Natural killer cell (primary cell): ENCODE data around the gene GNL3. TPM values are rescaled to one million over a fixed set of nuclear protein-coding genes. Genes with fewer than 3 reads are reported as not detected.
A peak's percentile ranks its signal among the peaks of the same experiment; 100 is the strongest.

Experiments
- ATAC-seq, 3 donors: fragments of 150-1000 bp in 2 of 3; fragments of 200-7000 bp in 1 of 3; cut with Tn5 transposase; 1 replicate in 1 of 3; 2 replicates in 2 of 3; pipeline ENCODE4 v1.10.0; 2021; ENCODE audit warnings: mild to moderate bottlenecking in 2 of 3, moderate library complexity in 2 of 3
- DNase-seq, 2 donors: peaks; one replicate each; pipeline versions ENCODE4 v3.0.0 to v3.0.0-alpha.2; 2013 to 2021; ENCODE audit warnings: mixed read lengths in 1 of 2
- H3K27ac ChIP-seq: one replicate; pipeline ENCODE4 v1.5.1; 2013; ENCODE audit warnings: mild to moderate bottlenecking, low read length
- H3K27me3 ChIP-seq: one replicate; pipeline ENCODE4 v1.6.1; 2013; ENCODE audit warnings: low read length; ENCODE audit not compliant: control insufficient read depth, insufficient read depth
- H3K36me3 ChIP-seq: one replicate; pipeline ENCODE4 v1.6.1; 2013; ENCODE audit warnings: low read length; ENCODE audit not compliant: control insufficient read depth, insufficient read depth
- H3K4me1 ChIP-seq: one replicate; pipeline ENCODE4 v1.6.1; 2013; ENCODE audit warnings: low read length; ENCODE audit not compliant: control insufficient read depth, insufficient read depth
- H3K4me3 ChIP-seq: one replicate; pipeline ENCODE4 v1.5.1; 2013; ENCODE audit warnings: low read length
- H3K9me3 ChIP-seq: one replicate; pipeline ENCODE4 v1.6.1; 2013; ENCODE audit warnings: low read length; ENCODE audit not compliant: control insufficient read depth, insufficient read depth
- H3K27ac Mint-ChIP-seq, 2 donors: one replicate each; pipeline ENCODE4 v1.8.0; 2022; ENCODE audit warnings: mild to moderate bottlenecking in 2 of 2, mixed read lengths in 2 of 2, moderate library complexity in 1 of 2
- H3K27me3 Mint-ChIP-seq, 2 donors: one replicate each; pipeline ENCODE4 v1.8.0; 2022; ENCODE audit warnings: low read depth in 2 of 2, mixed read lengths in 2 of 2
- H3K36me3 Mint-ChIP-seq: one replicate; pipeline ENCODE4 v1.8.0; 2022; ENCODE audit warnings: mixed read lengths
- H3K4me1 Mint-ChIP-seq, 2 donors: one replicate each; pipeline ENCODE4 v1.8.0; 2022; ENCODE audit warnings: mixed read lengths in 2 of 2
- H3K4me3 Mint-ChIP-seq: one replicate; pipeline ENCODE4 v1.8.0; 2022; ENCODE audit warnings: mild to moderate bottlenecking, moderate library complexity, mixed read lengths
- H3K9me3 Mint-ChIP-seq, 2 donors: one replicate each; pipeline ENCODE4 v1.8.0; 2022; ENCODE audit warnings: mixed read lengths in 2 of 2
- WGBS: methylation state at CpG from one replicate; pipeline ENCODE4 v1.1.7; 2013; ENCODE audit warnings: missing lambda C conversion rate; ENCODE audit not compliant: insufficient coverage; 5-methylcytosine and 5-hydroxymethylcytosine counted together
- intact Hi-C: fragments of 100-400 bp; cut with micrococcal nuclease; formaldehyde crosslinking; loops from one replicate; pipeline ENCODE4 v1.14.2; 2022
- total RNA-seq, 4 donors: library from RNA; stranded (reverse); fragments of 120-200 nt in 1 of 4; gene quantifications; one replicate each; pipeline versions ENCODE4 v1.2.3 to v1.2.4, GENCODE V29; 2013 to 2022
- TF ChIP-seq, protein P1 (sequence below): fragments of 200-600 bp; IDR thresholded peaks from one replicate; pipeline ENCODE4 v1.8.0; 2022; ENCODE audit warnings: antibody characterized with exemption

GNL3 gene
- total RNA-seq, 3 donors from 2014 or later (not counting 1 experiment from before 2014, with no cell fraction given): 70.7 to 81.1 (median 70.9) TPM

DNA sequence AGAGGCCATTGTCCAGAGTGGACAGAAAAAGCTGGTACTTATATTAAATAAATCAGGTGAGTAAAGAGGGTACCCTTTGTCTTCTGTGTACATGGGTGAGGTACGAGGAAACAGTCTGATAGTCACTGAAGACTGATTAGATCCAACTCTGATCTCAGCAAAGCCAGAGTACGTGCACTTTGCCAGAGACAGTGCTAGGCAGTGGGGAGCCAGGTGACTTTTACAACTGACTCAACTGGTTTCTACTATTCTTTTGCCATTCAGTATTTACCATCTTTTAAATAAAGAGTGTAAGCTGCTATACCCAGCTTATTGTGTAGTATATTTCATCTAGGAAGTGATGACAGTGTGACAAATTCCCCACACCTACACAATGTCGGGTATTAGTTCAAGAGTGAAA, 3.3 kb downstream of the GNL3 start:
- H3K4me3 Mint-ChIP-seq: no peak overlapping the region
- H3K27me3 Mint-ChIP-seq: no peaks in the 10 kb centered on the region
- no peak for ATAC-seq
- H3K36me3 Mint-ChIP-seq: peaks cover 37% of the 10 kb centered on the region
- H3K4me1 ChIP-seq: peaks cover 7% of the 10 kb centered on the region
- no peak overlapping the region for H3K27ac ChIP-seq
- no peaks in the 10 kb centered on the region for H3K9me3 Mint-ChIP-seq
- no peaks in the 10 kb centered on the region for H3K27me3 ChIP-seq
- H3K4me1 Mint-ChIP-seq: peaks cover 23 to 30% of the 10 kb centered on the region in 2 donors
- 95% methylated on average over 2 of the region's 3 CpGs for WGBS
- TF ChIP-seq, protein P1, sequence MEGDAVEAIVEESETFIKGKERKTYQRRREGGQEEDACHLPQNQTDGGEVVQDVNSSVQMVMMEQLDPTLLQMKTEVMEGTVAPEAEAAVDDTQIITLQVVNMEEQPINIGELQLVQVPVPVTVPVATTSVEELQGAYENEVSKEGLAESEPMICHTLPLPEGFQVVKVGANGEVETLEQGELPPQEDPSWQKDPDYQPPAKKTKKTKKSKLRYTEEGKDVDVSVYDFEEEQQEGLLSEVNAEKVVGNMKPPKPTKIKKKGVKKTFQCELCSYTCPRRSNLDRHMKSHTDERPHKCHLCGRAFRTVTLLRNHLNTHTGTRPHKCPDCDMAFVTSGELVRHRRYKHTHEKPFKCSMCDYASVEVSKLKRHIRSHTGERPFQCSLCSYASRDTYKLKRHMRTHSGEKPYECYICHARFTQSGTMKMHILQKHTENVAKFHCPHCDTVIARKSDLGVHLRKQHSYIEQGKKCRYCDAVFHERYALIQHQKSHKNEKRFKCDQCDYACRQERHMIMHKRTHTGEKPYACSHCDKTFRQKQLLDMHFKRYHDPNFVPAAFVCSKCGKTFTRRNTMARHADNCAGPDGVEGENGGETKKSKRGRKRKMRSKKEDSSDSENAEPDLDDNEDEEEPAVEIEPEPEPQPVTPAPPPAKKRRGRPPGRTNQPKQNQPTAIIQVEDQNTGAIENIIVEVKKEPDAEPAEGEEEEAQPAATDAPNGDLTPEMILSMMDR: no peak
- H3K4me3 ChIP-seq: no peak overlapping the region
- DNase-seq: no peak
- H3K9me3 ChIP-seq: no peaks in the 10 kb centered on the region
- intact Hi-C loops: no loop called here
- H3K36me3 ChIP-seq: peaks cover 66% of the 10 kb centered on the region
- H3K27ac Mint-ChIP-seq: peak overlapping the region; percentile 24 to 65

DNA sequence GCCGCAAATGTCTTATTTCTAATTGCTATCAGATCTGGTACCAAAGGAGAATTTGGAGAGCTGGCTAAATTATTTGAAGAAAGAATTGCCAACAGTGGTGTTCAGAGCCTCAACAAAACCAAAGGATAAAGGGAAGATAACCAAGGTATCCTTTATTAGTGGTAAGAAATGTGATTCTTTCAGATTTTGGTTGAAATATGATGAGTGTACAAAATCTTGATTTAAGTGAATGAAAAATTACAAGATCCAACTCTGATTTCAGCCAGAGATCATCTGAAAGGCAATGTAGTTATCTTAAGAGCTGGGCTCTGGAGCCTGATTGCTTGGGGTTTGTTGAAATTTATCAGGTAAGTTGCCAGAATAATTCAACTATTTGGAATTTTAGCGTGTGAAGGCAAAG, 4.7 kb downstream of the GNL3 start:
- 98% methylated on average over 2 of the region's 2 CpGs for WGBS
- H3K36me3 ChIP-seq: peaks cover 80% of the 10 kb centered on the region
- Mint-ChIP-seq H3K4me3 (no peak overlapping the region), H3K27ac (peak overlapping the region; percentile 41 to 48), H3K4me1 (peaks cover 16 to 19% of the 10 kb centered on the region in 2 donors), H3K9me3 (no peaks in the 10 kb centered on the region), H3K36me3 (peaks cover 47% of the 10 kb centered on the region), H3K27me3 (no peaks in the 10 kb centered on the region)
- peaks cover 7% of the 10 kb centered on the region for H3K4me1 ChIP-seq
- no peaks in the 10 kb centered on the region for H3K27me3 ChIP-seq
- TF ChIP-seq, protein P1: no peak
- DNase-seq (no peak), ATAC-seq (no peak)
- no peaks in the 10 kb centered on the region for H3K9me3 ChIP-seq
- no peak overlapping the region for H3K27ac ChIP-seq
- H3K4me3 ChIP-seq: no peak overlapping the region
- intact Hi-C loops: no loop called here

DNA sequence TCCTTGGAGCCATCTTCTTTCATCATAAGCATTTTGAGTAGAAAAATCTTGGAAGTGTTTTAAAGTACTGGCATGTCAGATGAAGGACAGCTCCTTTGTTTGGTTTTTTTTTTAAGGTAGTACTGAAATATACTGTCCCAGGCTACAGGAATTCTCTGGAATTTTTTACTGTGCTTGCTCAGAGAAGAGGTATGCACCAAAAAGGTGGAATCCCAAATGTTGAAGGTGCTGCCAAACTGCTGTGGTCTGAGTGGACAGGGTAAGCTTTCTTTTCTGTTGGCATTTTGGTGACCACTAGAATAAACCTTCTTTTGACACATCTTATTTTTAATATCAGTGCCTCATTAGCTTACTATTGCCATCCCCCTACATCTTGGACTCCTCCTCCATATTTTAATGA, 7.2 kb downstream of the GNL3 start:
- Histone ChIP-seq H3K27ac (no peak overlapping the region), H3K4me1 (peaks cover 7% of the 10 kb centered on the region), H3K9me3 (no peaks in the 10 kb centered on the region), H3K36me3 (peaks cover 83% of the 10 kb centered on the region), H3K4me3 (no peak overlapping the region), H3K27me3 (no peaks in the 10 kb centered on the region)
- H3K9me3 Mint-ChIP-seq: no peaks in the 10 kb centered on the region
- peaks cover 18 to 19% of the 10 kb centered on the region in 2 donors for H3K4me1 Mint-ChIP-seq
- ATAC-seq: no peak
- H3K27me3 Mint-ChIP-seq: no peaks in the 10 kb centered on the region
- DNase-seq: no peak
- H3K4me3 Mint-ChIP-seq: no peak overlapping the region
- TF ChIP-seq, protein P1: no peak
- intact Hi-C loops: no loop called here
- peak overlapping the region; percentile 25 to 37 for H3K27ac Mint-ChIP-seq
- peaks cover 49% of the 10 kb centered on the region for H3K36me3 Mint-ChIP-seq

DNA sequence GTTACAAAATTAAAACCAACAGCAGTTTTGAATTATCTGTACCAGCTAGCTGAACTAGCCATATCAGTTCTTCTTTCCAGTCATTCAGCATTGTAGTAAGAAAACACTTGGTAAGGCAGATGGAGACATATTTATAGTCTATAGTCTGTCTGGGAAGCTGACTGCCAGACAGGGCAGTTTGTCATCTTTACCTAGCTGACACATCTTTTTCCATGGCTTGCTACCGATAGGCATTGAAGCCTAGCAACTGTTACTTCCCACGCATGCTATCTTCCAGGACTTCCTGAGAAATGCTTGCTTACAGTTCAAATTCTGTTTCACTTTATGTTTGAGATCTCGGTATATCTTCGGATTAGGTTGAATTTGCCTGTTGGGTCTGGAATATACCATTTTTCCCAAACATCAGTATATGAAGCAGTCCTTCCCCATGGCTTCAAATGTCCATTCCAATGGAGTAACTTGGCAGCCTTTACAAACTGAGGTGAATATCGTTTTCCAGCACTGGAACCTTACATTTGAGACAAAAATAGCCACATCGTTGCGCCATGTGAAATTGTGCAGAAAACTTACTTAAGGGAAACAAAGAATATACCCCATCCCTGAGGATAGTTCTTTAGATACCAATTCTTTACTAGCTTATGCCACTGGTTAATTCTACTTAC, 8.8 kb downstream of the GNL3 start:
- TF ChIP-seq, protein P1: no peak
- ATAC-seq (no peak), DNase-seq (no peak)
- peaks cover 18 to 19% of the 10 kb centered on the region in 2 donors for H3K4me1 Mint-ChIP-seq
- no peaks in the 10 kb centered on the region for H3K9me3 Mint-ChIP-seq
- Histone ChIP-seq H3K4me3 (no peak overlapping the region), H3K4me1 (peaks cover 7% of the 10 kb centered on the region), H3K27me3 (no peaks in the 10 kb centered on the region), H3K27ac (no peak overlapping the region), H3K9me3 (no peaks in the 10 kb centered on the region), H3K36me3 (peaks cover 68% of the 10 kb centered on the region)
- intact Hi-C loops: no loop called here
- H3K27me3 Mint-ChIP-seq: no peaks in the 10 kb centered on the region
- H3K27ac Mint-ChIP-seq: peak overlapping the region in 1 of 2 donors; percentile 73
- H3K4me3 Mint-ChIP-seq: no peak overlapping the region
- WGBS: 88% methylated on average over 7 of the region's 7 CpGs
- H3K36me3 Mint-ChIP-seq: peaks cover 35% of the 10 kb centered on the region
